Fibroblast of lung (primary cell): Measurements from ENCODE around the gene SNHG17. TPM values are rescaled to one million over a fixed set of nuclear protein-coding genes. Genes with fewer than 3 reads are reported as not detected.

Source experiments
- DNase-seq, 2 donors: peaks; one replicate each; pipeline versions ENCODE4 v3.0.0 to v3.0.0-alpha.2; 2010; ENCODE audit warnings: low read depth in 2 of 2
- H2AFZ ChIP-seq: 2 replicates; pipeline ENCODE4 v1.5.1; 2012; ENCODE audit warnings: low read length, control low read depth, inconsistent platforms
- H3K27ac ChIP-seq: 2 replicates; pipeline ENCODE4 v1.5.1; 2011; ENCODE audit warnings: low read length, control low read depth; ENCODE audit not compliant: insufficient read depth
- H3K27me3 ChIP-seq: 2 replicates; pipeline ENCODE4 v1.5.1; 2011; ENCODE audit warnings: mild to moderate bottlenecking, low read length; ENCODE audit not compliant: control insufficient read depth, insufficient read depth
- H3K36me3 ChIP-seq: 2 replicates; pipeline ENCODE4 v1.5.1; 2011; ENCODE audit warnings: low read length; ENCODE audit not compliant: control insufficient read depth, insufficient read depth
- H3K4me1 ChIP-seq: 2 replicates; pipeline ENCODE4 v1.5.1; 2011; ENCODE audit warnings: low read length; ENCODE audit not compliant: control insufficient read depth, insufficient read depth; ENCODE audit errors: extremely low read depth
- H3K4me2 ChIP-seq: 2 replicates; pipeline ENCODE4 v1.5.1; 2011; ENCODE audit warnings: low read length, control low read depth; ENCODE audit not compliant: insufficient read depth; ENCODE audit errors: extremely low read depth
- H3K4me3 ChIP-seq, 4 experiments: fragments of 200-600 bp in 1 of 4; sonication (generic) in 1 of 4; replicated peaks in 1 of 4; 2 replicates each; pipeline ENCODE4 v1.5.1; 2011 to 2016; ENCODE audit warnings: low read length in 4 of 4, low read depth in 3 of 4, mild to moderate bottlenecking in 3 of 4, control low read depth in 2 of 4, inconsistent platforms in 1 of 4, mixed read lengths in 1 of 4; ENCODE audit not compliant: insufficient read depth in 1 of 4; ENCODE audit errors: control extremely low read depth in 1 of 4
- H3K79me2 ChIP-seq: 2 replicates; pipeline ENCODE4 v1.5.1; 2012; ENCODE audit warnings: mild to moderate bottlenecking, low read length, inconsistent platforms; ENCODE audit not compliant: control insufficient read depth, insufficient read depth
- H3K9ac ChIP-seq: 2 replicates; pipeline ENCODE4 v1.5.1; 2011; ENCODE audit warnings: mild to moderate bottlenecking, low read length, control low read depth; ENCODE audit not compliant: insufficient read depth
- H3K9me3 ChIP-seq: 2 replicates; pipeline ENCODE4 v1.5.1; 2012; ENCODE audit warnings: low read depth, low read length; ENCODE audit not compliant: control insufficient read depth, insufficient read depth
- H4K20me1 ChIP-seq: 2 replicates; pipeline ENCODE4 v1.5.1; 2011; ENCODE audit warnings: low read length; ENCODE audit not compliant: control insufficient read depth, insufficient read depth; ENCODE audit errors: extremely low read depth
- CTCF ChIP-seq, 2 donors: IDR thresholded peaks in 1 of 2; conservative IDR thresholded peaks in 1 of 2; 1 replicate in 1 of 2; 2 replicates in 1 of 2; pipeline ENCODE4 v1.5.1; 2011 to 2012; ENCODE audit warnings: low read length in 2 of 2, control low read depth in 1 of 2, inconsistent platforms in 1 of 2, low read depth in 1 of 2, mild to moderate bottlenecking in 1 of 2
- EZH2 ChIP-seq: IDR thresholded peaks from 2 replicates; pipeline ENCODE4 v1.5.1; 2012; ENCODE audit warnings: low read length, control low read depth, mild to moderate bottlenecking; ENCODE audit errors: missing control alignments
- polyA plus RNA-seq, 2 donors: library from polyadenylated mRNA; depleted of rRNA in 1 of 2; stranded (reverse) in 1 of 2; unstranded in 1 of 2; fragments of >200 nt; gene quantifications; 2 replicates each; pipeline ENCODE4 v1.2.1, GENCODE V29; 2011 to 2012; ENCODE audit warnings: missing spikeins in 1 of 2
- total RNA-seq: library from RNA; depleted of rRNA; stranded (reverse); fragments of >200 nt; gene quantifications from 2 replicates; pipeline ENCODE4 v1.2.1, GENCODE V29; 2014

SNHG17 gene
- total and polyA plus RNA-seq, 2 donors (not counting 1 experiment from before 2014, with no cell fraction given), result 10.6 to 15.0 TPM

- peaks cover 11% of the 10 kb centered on the region for H3K27me3 ChIP-seq
- no peaks in the 10 kb centered on the region for H3K79me2 ChIP-seq
- H3K9ac ChIP-seq, result no peak overlapping the region
- no peaks in the 10 kb centered on the region for H3K9me3 ChIP-seq
- no peaks in the 10 kb centered on the region for H3K36me3 ChIP-seq
- TF ChIP-seq CTCF (conservative IDR thresholded peaks at IDR 0.05 in 1 of 2, IDR thresholded peaks at IDR 0.05 in 1 of 2; ENCODE audit: low read depth in 1 of 2, low read length in 2 of 2) (no peak), EZH2 (no peak)
- no peaks in the 10 kb centered on the region for H3K4me1 ChIP-seq
- H3K4me3 ChIP-seq, result no peak overlapping the region
- DNase-seq, result peak in 1 of 2 donors; percentile 27
- no peak overlapping the region for H2AFZ ChIP-seq
- no peak overlapping the region for H3K27ac ChIP-seq
- no peak overlapping the region for H3K4me2 ChIP-seq
- no peaks in the 10 kb centered on the region for H4K20me1 ChIP-seq
Measured at GRCh38 chr20:38395165-38395564, 40.0 kb downstream of the SNHG17 start.

- Histone ChIP-seq H3K79me2 (no peaks in the 10 kb centered on the region), H3K9ac (no peak overlapping the region), H3K27ac (no peak overlapping the region), H3K4me2 (no peak overlapping the region), H3K4me3 (no peak overlapping the region), H3K4me1 (no peaks in the 10 kb centered on the region), H3K36me3 (no peaks in the 10 kb centered on the region), H4K20me1 (no peaks in the 10 kb centered on the region), H2AFZ (no peak overlapping the region), H3K27me3 (peaks cover 14% of the 10 kb centered on the region), H3K9me3 (no peaks in the 10 kb centered on the region)
- no peak for DNase-seq
- no peak for TF ChIP-seq EZH2
- no peak for TF ChIP-seq CTCF (conservative IDR thresholded peaks at IDR 0.05 in 1 of 2, IDR thresholded peaks at IDR 0.05 in 1 of 2; ENCODE audit: low read depth in 1 of 2, low read length in 2 of 2)
Measured at GRCh38 chr20:38393259-38393658, 41.9 kb downstream of the SNHG17 start.

GRCh38 chr20:38392356-38392755 lies 42.8 kb downstream of the SNHG17 start:
- H3K9me3 ChIP-seq, result no peaks in the 10 kb centered on the region
- no peak overlapping the region for H2AFZ ChIP-seq
- H4K20me1 ChIP-seq, result no peaks in the 10 kb centered on the region
- H3K9ac ChIP-seq, result no peak overlapping the region
- TF ChIP-seq EZH2, result no peak
- TF ChIP-seq CTCF (conservative IDR thresholded peaks at IDR 0.05 in 1 of 2, IDR thresholded peaks at IDR 0.05 in 1 of 2; ENCODE audit: low read depth in 1 of 2, low read length in 2 of 2), result no peak
- DNase-seq, result no peak
- peaks cover 14% of the 10 kb centered on the region for H3K27me3 ChIP-seq
- no peak overlapping the region for H3K27ac ChIP-seq
- no peaks in the 10 kb centered on the region for H3K4me1 ChIP-seq
- no peaks in the 10 kb centered on the region for H3K79me2 ChIP-seq
- no peaks in the 10 kb centered on the region for H3K36me3 ChIP-seq
- no peak overlapping the region for H3K4me2 ChIP-seq
- no peak overlapping the region for H3K4me3 ChIP-seq
